K562 (cell line): ENCODE measurements around the gene EGFL7. TPM values are rescaled to one million over a fixed set of nuclear protein-coding genes. Genes with fewer than 3 reads are reported as not detected.
A peak's percentile ranks its signal among the peaks of the same experiment; 100 is the strongest.

Experiments
- ATAC-seq: fragments of 200-7000 bp; cut with Tn5 transposase; 3 replicates; pipeline ENCODE4 v1.9.1; 2020; ENCODE audit warnings: moderate library complexity
- BruUV-seq: library from RNA; stranded (reverse); fragments of 400-500 nt; replicated peaks from 2 replicates; lab custom pipeline; 2021; lab: Mats Ljungman, UMichigan
- CTCF ChIA-PET: fragments of 300-600 bp; formaldehyde crosslinking; extraction: SDS; loops from one replicate; lab custom pipeline; 2021; ENCODE audit warnings: low intra/inter-chr PET ratio; lab: Yijun Ruan, JAX
- POLR2A ChIA-PET: fragments of 300-600, 350-650 bp; sonication (Branson Sonifier 250); formaldehyde crosslinking; extraction: SDS; loops from one replicate; lab custom pipeline; 2021; ENCODE audit warnings: antibody characterized with exemption, inconsistent platforms; lab: Yijun Ruan, JAX
- DNase-seq, 4 experiments: peaks; one replicate each; pipeline versions ENCODE4 v3.0.0 to v3.0.0-alpha.2; 2011 to 2018; ENCODE audit warnings: low spot score in 3 of 4, mixed read lengths in 3 of 4; ENCODE audit errors: extremely low read depth in 1 of 4
- FAIRE-seq: peaks from 2 replicates; lab custom pipeline; 2011; peaks lifted over from hg19 to GRCh38; lab: Jason Lieb, UNC
- H2AFZ ChIP-seq: 2 replicates; pipeline ENCODE4 v1.6.0; 2011; ENCODE audit warnings: low read depth, low read length, control low read depth, inconsistent platforms
- H3K27ac ChIP-seq: fragments of 200-600 bp; 3 replicates; pipeline ENCODE4 v1.8.0; 2011; ENCODE audit warnings: low read depth, mild to moderate bottlenecking, control low read depth, inconsistent platforms, low read length, moderate library complexity, mixed read lengths; ENCODE audit errors: extremely low read depth
- H3K27me3 ChIP-seq, 2 experiments: fragments of 300-600 bp in 1 of 2; 2 replicates in 1 of 2; 3 replicates in 1 of 2; pipeline versions ENCODE4 v1.6.0 to v1.8.0; 2011; ENCODE audit warnings: inconsistent platforms in 2 of 2, low read length in 2 of 2, mild to moderate bottlenecking in 1 of 2, mixed read lengths in 1 of 2, moderate library complexity in 1 of 2; ENCODE audit not compliant: control insufficient read depth in 2 of 2, insufficient read depth in 2 of 2
- H3K36me3 ChIP-seq: fragments of 300-600 bp; 3 replicates; pipeline ENCODE4 v1.8.0; 2011; ENCODE audit warnings: mild to moderate bottlenecking, low read length, inconsistent platforms; ENCODE audit not compliant: control insufficient read depth, insufficient read depth
- H3K4me1 ChIP-seq, 2 experiments: fragments of 200-600 bp in 1 of 2; replicated peaks in 1 of 2; 2 replicates in 1 of 2; 3 replicates in 1 of 2; pipeline versions ENCODE4 v1.5.1 to v1.8.0; 2011; ENCODE audit warnings: inconsistent platforms in 2 of 2, low read length in 2 of 2, mild to moderate bottlenecking in 1 of 2, mixed read lengths in 1 of 2, moderate library complexity in 1 of 2; ENCODE audit not compliant: control insufficient read depth in 2 of 2, insufficient read depth in 2 of 2
- H3K4me2 ChIP-seq: 2 replicates; pipeline ENCODE4 v1.6.1; 2011; ENCODE audit warnings: low read length, control low read depth, inconsistent platforms, mixed read lengths; ENCODE audit not compliant: insufficient read depth
- H3K4me3 ChIP-seq: fragments of 200-600 bp; sonication (generic), shearing (Covaris generic); 2 replicates; pipeline ENCODE4 v1.5.1; 2016; ENCODE audit warnings: control low read depth, inconsistent platforms
- H3K79me2 ChIP-seq: fragments of 200-600 bp; 3 replicates; pipeline ENCODE4 v1.8.0; 2011; ENCODE audit warnings: low read length, inconsistent platforms; ENCODE audit not compliant: control insufficient read depth, insufficient read depth
- H3K9ac ChIP-seq, 2 experiments: 2 replicates each; pipeline versions ENCODE4 v1.6.0 to v1.6.1; 2011; ENCODE audit warnings: low read depth in 2 of 2, low read length in 2 of 2, control low read depth in 1 of 2, inconsistent platforms in 1 of 2, mild to moderate bottlenecking in 1 of 2, mixed read lengths in 1 of 2; ENCODE audit not compliant: insufficient read depth in 1 of 2
- H3K9me1 ChIP-seq: one replicate; pipeline ENCODE4 v1.6.0; 2011; ENCODE audit warnings: inconsistent platforms, mild to moderate bottlenecking, low read length, moderate library complexity; ENCODE audit not compliant: control insufficient read depth, insufficient read depth
- H3K9me3 ChIP-seq: replicated peaks from 2 replicates; pipeline ENCODE4 v1.5.1; 2011; ENCODE audit warnings: low read depth, low read length, inconsistent platforms; ENCODE audit not compliant: control insufficient read depth, insufficient read depth
- H4K20me1 ChIP-seq: replicated peaks from 2 replicates; pipeline ENCODE4 v1.6.1; 2011; ENCODE audit warnings: low read length, inconsistent platforms, mixed read lengths; ENCODE audit not compliant: control insufficient read depth, insufficient read depth
- DDX20 ChIP-seq: fragments of 450-650 bp; IDR thresholded peaks from 2 replicates; pipeline ENCODE4 v1.6.1; 2016; ENCODE audit warnings: missing genetic modification characterization, low read depth, mild to moderate bottlenecking, missing compliant biosample characterization, moderate library complexity
- GATAD2B ChIP-seq: fragments of 450-650 bp; IDR thresholded peaks from 2 replicates; pipeline ENCODE4 v1.6.1; 2017; ENCODE audit warnings: mild to moderate bottlenecking, borderline replicate concordance
- GTF2A2 ChIP-seq: IDR thresholded peaks from 2 replicates; pipeline ENCODE4 v1.6.1; 2016; ENCODE audit warnings: mild to moderate bottlenecking, missing genetic modification characterization, missing compliant biosample characterization
- KDM5B ChIP-seq: fragments of 200-600 bp; sonication (generic); IDR thresholded peaks from 2 replicates; pipeline ENCODE4 v1.6.1; 2012; ENCODE audit warnings: low read depth, mild to moderate bottlenecking, moderate library complexity, low read length, control low read depth, inconsistent platforms; ENCODE audit not compliant: insufficient replicate concordance
- NFE2 ChIP-seq: IDR thresholded peaks from 2 replicates; pipeline ENCODE4 v1.6.1; 2014; ENCODE audit warnings: antibody characterized with exemption, low read depth
- PTBP1 ChIP-seq: fragments of 200-400 bp; formaldehyde crosslinking; IDR thresholded peaks from 2 replicates; pipeline ENCODE4 v1.6.1; 2017; ENCODE audit warnings: low read depth, low read length
- RBM22 ChIP-seq: fragments of 200-400 bp; formaldehyde crosslinking; IDR thresholded peaks from 2 replicates; pipeline ENCODE4 v1.6.1; 2018; ENCODE audit warnings: low read length, low read depth; ENCODE audit not compliant: poor library complexity, severe bottlenecking
- SRSF3 ChIP-seq: fragments of 200-400 bp; formaldehyde crosslinking; IDR thresholded peaks from 2 replicates; pipeline ENCODE4 v1.6.1; 2016; ENCODE audit warnings: mild to moderate bottlenecking, low read length, moderate library complexity; ENCODE audit not compliant: insufficient read depth
- SUPT5H ChIP-seq: fragments of 450-650 bp; IDR thresholded peaks from 2 replicates; pipeline ENCODE4 v1.6.1; 2016
- XRCC3 ChIP-seq: fragments of 450-650 bp; IDR thresholded peaks from 2 replicates; pipeline ENCODE4 v1.6.1; 2017; ENCODE audit warnings: mild to moderate bottlenecking, moderate library complexity
- ZBED1 ChIP-seq: IDR thresholded peaks from 2 replicates; pipeline ENCODE4 v1.6.1; 2014
- ZNF41 ChIP-seq: fragments of 250-450 bp; sonication (Bioruptor Pico); conservative IDR thresholded peaks from 2 replicates; pipeline ENCODE4 v1.4.0; 2020; ENCODE audit warnings: mild to moderate bottlenecking
- WGBS: fragments of 100-300 bp; shearing (Covaris generic); methylation state at CpG from one replicate; pipeline ENCODE4 v1.1.6; 2016; ENCODE audit warnings: low coverage, mixed read lengths; ENCODE audit not compliant: insufficient coverage; ENCODE audit errors: missing lambda C conversion rate; 5-methylcytosine and 5-hydroxymethylcytosine counted together
- in situ Hi-C: fragments of 300-500 bp; cut with MboI; formaldehyde crosslinking; loops from 4 replicates; pipeline ENCODE4 v1.15.0; 2018; ENCODE audit warnings: inconsistent platforms, mixed read lengths
- intact Hi-C: fragments of 100-400 bp; cut with micrococcal nuclease; formaldehyde crosslinking; loops from 2 replicates; pipeline ENCODE4 v1.14.2; 2022
- polyA plus RNA-seq, 8 experiments: library from polyadenylated mRNA; depleted of rRNA in 4 of 8; stranded (reverse) in 5 of 8; unstranded in 3 of 8; fragments of >200 nt; fragmentation: Nextera tagmentation in 2 of 8; fragmentation: Illumina TruSeq in 1 of 8; extraction: Ambion mirVana in 2 of 8; extraction: Trizol in 1 of 8; gene quantifications; 2 replicates each; pipeline versions ENCODE4 v1.2.1 to v1.2.3, GENCODE V29; 2011 to 2014; ENCODE audit warnings: inconsistent platforms in 1 of 8, missing spikeins in 1 of 8
- total RNA-seq, 7 experiments: library from RNA; depleted of rRNA in 6 of 7; stranded (reverse); fragments of >200 nt in 6 of 7; fragmentation: Illumina TruSeq in 2 of 7; extraction: Trizol in 2 of 7; gene quantifications; 2 replicates each; pipeline versions ENCODE4 v1.2.1 to v1.2.3, GENCODE V29; 2011 to 2021; ENCODE audit warnings: low replicate concordance in 1 of 7
- TF ChIP-seq, protein P1 (sequence below): fragments of 450-650 bp; IDR thresholded peaks from 2 replicates; pipeline ENCODE4 v1.6.1; 2016; ENCODE audit warnings: missing biosample characterization, missing genetic modification characterization
- TF ChIP-seq, protein P2 (sequence below): fragments of 200-400 bp; formaldehyde crosslinking; IDR thresholded peaks from 2 replicates; pipeline ENCODE4 v1.6.1; 2017; ENCODE audit warnings: mild to moderate bottlenecking, low read depth, low read length, moderate library complexity
- TF ChIP-seq, protein P3 (sequence below): fragments of 200-800 bp; sonication (Bioruptor generic); IDR thresholded peaks from 2 replicates; pipeline ENCODE4 v1.6.1; 2017; ENCODE audit warnings: missing genetic modification characterization, missing compliant biosample characterization
- TF ChIP-seq, protein P4 (sequence below): sonication (generic); formaldehyde crosslinking; IDR thresholded peaks from 2 replicates; pipeline ENCODE4 v1.8.0; 2022; ENCODE audit warnings: missing genetic modification reagents, mild to moderate bottlenecking, moderate library complexity, borderline replicate concordance

EGFL7 gene
- total and polyA plus RNA-seq, 9 of the 15 experiments (the other 6 are each of a cell fraction or from before 2014, with no cell fraction given), result 1.5 to 286 (median 55.5) TPM

DNA sequence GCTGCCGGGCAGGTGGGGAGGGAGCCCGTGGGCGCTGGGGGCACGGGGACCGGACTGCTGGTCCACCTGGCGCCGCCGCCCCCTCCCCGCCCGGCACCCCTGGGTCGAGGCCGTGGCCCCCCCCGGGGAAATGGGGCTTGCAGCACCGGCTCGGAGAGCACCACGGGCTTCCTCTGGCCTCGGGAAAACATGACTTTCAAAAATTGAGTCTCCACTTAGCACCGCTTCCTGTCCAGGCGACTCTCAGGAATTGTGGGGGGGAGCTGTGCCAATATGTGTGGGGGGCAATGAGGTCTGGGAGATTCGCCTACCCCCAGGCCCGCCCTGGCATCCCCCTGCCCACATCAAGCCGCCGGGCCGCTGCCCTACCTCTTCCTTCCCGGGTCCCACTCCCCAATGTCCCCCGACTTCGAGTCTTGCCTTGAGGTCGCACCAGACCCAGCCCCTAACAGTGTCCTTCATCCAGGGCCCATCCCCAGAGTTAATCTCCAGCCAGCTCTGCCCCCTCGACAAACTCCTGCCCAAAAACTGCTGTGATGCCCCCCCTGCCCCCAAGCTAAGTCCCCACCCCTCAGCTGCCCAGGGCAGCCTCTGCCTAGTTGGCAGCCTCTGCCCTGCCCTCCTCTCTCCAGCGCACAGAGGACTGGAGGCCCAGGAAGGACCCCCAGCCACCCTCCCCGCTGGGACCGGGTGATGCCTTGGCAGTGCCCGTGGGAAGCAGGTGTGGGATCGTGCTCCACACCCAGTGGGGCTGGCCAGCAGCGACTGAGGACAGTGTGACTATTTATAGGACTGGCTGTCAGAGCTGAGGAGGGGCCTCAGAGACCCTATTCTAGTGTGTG lies 3.9 kb downstream of the EGFL7 start:
- intact Hi-C loops, result no loop called here
- no TSS peak for BruUV-seq
- DNase-seq, result peak in 2 of 4 experiments; percentile 51
- H2AFZ ChIP-seq, result no peak overlapping the region
- peaks cover 70% of the 10 kb centered on the region for H3K79me2 ChIP-seq
- FAIRE-seq, result no peak
- ChIA-PET POLR2A (no interaction called here), CTCF (no interaction called here)
- H3K9me3 ChIP-seq, result 0 out of 2 replicates have a peak, but pooled peaks cover 3% of the 10 kb centered on the region
- peaks cover 61% of the 10 kb centered on the region for H4K20me1 ChIP-seq
- ATAC-seq, result no peak
- H3K36me3 ChIP-seq, result peaks cover 75% of the 10 kb centered on the region; the same call in 2 of the 3 replicates
- H3K4me1 ChIP-seq, result peaks cover 16 to 96% of the 10 kb centered on the region in 2 experiments
- no peaks in the 10 kb centered on the region for H3K27me3 ChIP-seq
- in situ Hi-C loops, result no loop called here
- peaks cover 2% of the 10 kb centered on the region for H3K9me1 ChIP-seq
- 69% methylated on average over 12 of the region's 35 CpGs for WGBS
- H3K9ac ChIP-seq, result peak overlapping the region; percentile 32 to 89
- peak overlapping the region; percentile 76 for H3K27ac ChIP-seq
- peak overlapping the region; percentile 59 for H3K4me2 ChIP-seq
- peak overlapping the region; percentile 81 for H3K4me3 ChIP-seq
- TF ChIP-seq DDX20 (tag) (no peak), KDM5B (peak; percentile 25), SRSF3 (no peak), PTBP1 (peak; percentile 75; the same call in 1 of the 2 replicates), GTF2A2 (tag) (no peak), ZBED1 (peak; percentile 64; the same call in 1 of the 2 replicates), ZNF41 (no peak), XRCC3 (no peak), SUPT5H (peak; percentile 41; the same call in 1 of the 2 replicates), NFE2 (peak; percentile 37; the same call in 1 of the 2 replicates), RBM22 (peak; percentile 67), GATAD2B (0 out of 2 replicates have a peak, but pooled peaks have one; percentile 1)
- TF ChIP-seq, protein P1, sequence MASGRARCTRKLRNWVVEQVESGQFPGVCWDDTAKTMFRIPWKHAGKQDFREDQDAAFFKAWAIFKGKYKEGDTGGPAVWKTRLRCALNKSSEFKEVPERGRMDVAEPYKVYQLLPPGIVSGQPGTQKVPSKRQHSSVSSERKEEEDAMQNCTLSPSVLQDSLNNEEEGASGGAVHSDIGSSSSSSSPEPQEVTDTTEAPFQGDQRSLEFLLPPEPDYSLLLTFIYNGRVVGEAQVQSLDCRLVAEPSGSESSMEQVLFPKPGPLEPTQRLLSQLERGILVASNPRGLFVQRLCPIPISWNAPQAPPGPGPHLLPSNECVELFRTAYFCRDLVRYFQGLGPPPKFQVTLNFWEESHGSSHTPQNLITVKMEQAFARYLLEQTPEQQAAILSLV (tag), result no peak
- TF ChIP-seq, protein P2, sequence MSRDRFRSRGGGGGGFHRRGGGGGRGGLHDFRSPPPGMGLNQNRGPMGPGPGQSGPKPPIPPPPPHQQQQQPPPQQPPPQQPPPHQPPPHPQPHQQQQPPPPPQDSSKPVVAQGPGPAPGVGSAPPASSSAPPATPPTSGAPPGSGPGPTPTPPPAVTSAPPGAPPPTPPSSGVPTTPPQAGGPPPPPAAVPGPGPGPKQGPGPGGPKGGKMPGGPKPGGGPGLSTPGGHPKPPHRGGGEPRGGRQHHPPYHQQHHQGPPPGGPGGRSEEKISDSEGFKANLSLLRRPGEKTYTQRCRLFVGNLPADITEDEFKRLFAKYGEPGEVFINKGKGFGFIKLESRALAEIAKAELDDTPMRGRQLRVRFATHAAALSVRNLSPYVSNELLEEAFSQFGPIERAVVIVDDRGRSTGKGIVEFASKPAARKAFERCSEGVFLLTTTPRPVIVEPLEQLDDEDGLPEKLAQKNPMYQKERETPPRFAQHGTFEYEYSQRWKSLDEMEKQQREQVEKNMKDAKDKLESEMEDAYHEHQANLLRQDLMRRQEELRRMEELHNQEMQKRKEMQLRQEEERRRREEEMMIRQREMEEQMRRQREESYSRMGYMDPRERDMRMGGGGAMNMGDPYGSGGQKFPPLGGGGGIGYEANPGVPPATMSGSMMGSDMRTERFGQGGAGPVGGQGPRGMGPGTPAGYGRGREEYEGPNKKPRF, result 0 out of 2 replicates have a peak, but pooled peaks have one; percentile 0
- TF ChIP-seq, protein P3, sequence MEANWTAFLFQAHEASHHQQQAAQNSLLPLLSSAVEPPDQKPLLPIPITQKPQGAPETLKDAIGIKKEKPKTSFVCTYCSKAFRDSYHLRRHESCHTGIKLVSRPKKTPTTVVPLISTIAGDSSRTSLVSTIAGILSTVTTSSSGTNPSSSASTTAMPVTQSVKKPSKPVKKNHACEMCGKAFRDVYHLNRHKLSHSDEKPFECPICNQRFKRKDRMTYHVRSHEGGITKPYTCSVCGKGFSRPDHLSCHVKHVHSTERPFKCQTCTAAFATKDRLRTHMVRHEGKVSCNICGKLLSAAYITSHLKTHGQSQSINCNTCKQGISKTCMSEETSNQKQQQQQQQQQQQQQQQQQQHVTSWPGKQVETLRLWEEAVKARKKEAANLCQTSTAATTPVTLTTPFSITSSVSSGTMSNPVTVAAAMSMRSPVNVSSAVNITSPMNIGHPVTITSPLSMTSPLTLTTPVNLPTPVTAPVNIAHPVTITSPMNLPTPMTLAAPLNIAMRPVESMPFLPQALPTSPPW (CRISPR knock-in tag), result peak; percentile 58
- TF ChIP-seq, protein P4, sequence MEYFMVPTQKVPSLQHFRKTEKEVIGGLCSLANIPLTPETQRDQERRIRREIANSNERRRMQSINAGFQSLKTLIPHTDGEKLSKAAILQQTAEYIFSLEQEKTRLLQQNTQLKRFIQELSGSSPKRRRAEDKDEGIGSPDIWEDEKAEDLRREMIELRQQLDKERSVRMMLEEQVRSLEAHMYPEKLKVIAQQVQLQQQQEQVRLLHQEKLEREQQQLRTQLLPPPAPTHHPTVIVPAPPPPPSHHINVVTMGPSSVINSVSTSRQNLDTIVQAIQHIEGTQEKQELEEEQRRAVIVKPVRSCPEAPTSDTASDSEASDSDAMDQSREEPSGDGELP (CRISPR knock-in tag), result 0 out of 2 replicates have a peak, but pooled peaks have one; percentile 19
